Measurements from ENCODE around the gene HADH. TPM values are rescaled to one million over a fixed set of nuclear protein-coding genes. Genes with fewer than 3 reads are reported as not detected.

HADH gene
- total RNA-seq, 2 experiments from 2014 or later = 31.2 to 78.7 TPM

GRCh38 chr4:107987916-107988762 is 1.6 kb upstream of the HADH start:
- Histone ChIP-seq H3K9me2 (ENCODE audit: insufficient read depth, low read length) (no peaks in the 10 kb centered on the region), H3K4me1 (ENCODE audit: insufficient read depth, low read length, poor library complexity, severe bottlenecking) (peaks cover 29% of the 10 kb centered on the region), H3K36me3 (ENCODE audit: insufficient read depth, low read length) (no peaks in the 10 kb centered on the region), H3K4me2 (ENCODE audit: low read length) (peak overlapping the region; percentile 97), H3K4me3 (ENCODE audit: low read depth, low read length, poor library complexity, severe bottlenecking) (no peak overlapping the region), H3K9me3 (ENCODE audit: low read length) (no peaks in the 10 kb centered on the region), H3K27ac (ENCODE audit: low read depth, low read length, poor library complexity, severe bottlenecking) (no peak overlapping the region), H4K20me1 (ENCODE audit: insufficient read depth, low read length) (peaks cover 17% of the 10 kb centered on the region), H2AFZ (ENCODE audit: low read length) (peak overlapping the region; percentile 96), H3K79me2 (ENCODE audit: insufficient read depth, low read depth, low read length) (peaks cover 34% of the 10 kb centered on the region)
- no peak for DNase-seq (ENCODE audit: low spot score)
- intact Hi-C loops (cut with micrococcal nuclease; ENCODE audit: unreplicated experiment) = loop anchor here (2.0 kb wide), 2 partner anchors 47 to 55 kb away; no protein-coding TSS in a partner anchor
- CTCF ChIA-PET (ENCODE audit: unreplicated experiment) = no interaction called here
- POLR2A ChIA-PET = interaction anchor here (0.5 kb wide), 1 partner anchor 44 kb away, joined by 4 read pairs; no protein-coding TSS in a partner anchor
- BruUV-seq (replicated peaks) = no TSS peak
- TF ChIP-seq, protein P1, sequence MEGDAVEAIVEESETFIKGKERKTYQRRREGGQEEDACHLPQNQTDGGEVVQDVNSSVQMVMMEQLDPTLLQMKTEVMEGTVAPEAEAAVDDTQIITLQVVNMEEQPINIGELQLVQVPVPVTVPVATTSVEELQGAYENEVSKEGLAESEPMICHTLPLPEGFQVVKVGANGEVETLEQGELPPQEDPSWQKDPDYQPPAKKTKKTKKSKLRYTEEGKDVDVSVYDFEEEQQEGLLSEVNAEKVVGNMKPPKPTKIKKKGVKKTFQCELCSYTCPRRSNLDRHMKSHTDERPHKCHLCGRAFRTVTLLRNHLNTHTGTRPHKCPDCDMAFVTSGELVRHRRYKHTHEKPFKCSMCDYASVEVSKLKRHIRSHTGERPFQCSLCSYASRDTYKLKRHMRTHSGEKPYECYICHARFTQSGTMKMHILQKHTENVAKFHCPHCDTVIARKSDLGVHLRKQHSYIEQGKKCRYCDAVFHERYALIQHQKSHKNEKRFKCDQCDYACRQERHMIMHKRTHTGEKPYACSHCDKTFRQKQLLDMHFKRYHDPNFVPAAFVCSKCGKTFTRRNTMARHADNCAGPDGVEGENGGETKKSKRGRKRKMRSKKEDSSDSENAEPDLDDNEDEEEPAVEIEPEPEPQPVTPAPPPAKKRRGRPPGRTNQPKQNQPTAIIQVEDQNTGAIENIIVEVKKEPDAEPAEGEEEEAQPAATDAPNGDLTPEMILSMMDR (conservative IDR thresholded peaks at IDR 0.05; ENCODE audit: low read length) = no peak
- no peak for TF ChIP-seq EZH2phosphoT487 (IDR thresholded peaks at IDR 0.05; ENCODE audit: borderline replicate concordance, low read depth, low read length)

GRCh38 chr4:107988763-107989035 is 990 bp upstream of the HADH start:
- Histone ChIP-seq H3K4me2 (ENCODE audit: low read length) (peak overlapping the region; percentile 97), H3K79me2 (ENCODE audit: insufficient read depth, low read depth, low read length) (peaks cover 40% of the 10 kb centered on the region), H3K36me3 (ENCODE audit: insufficient read depth, low read length) (no peaks in the 10 kb centered on the region), H3K9me2 (ENCODE audit: insufficient read depth, low read length) (no peaks in the 10 kb centered on the region), H3K9me3 (ENCODE audit: low read length) (no peaks in the 10 kb centered on the region), H3K4me3 (ENCODE audit: low read depth, low read length, poor library complexity, severe bottlenecking) (peak overlapping the region; percentile 99), H2AFZ (ENCODE audit: low read length) (peak overlapping the region; percentile 96), H4K20me1 (ENCODE audit: insufficient read depth, low read length) (peaks cover 23% of the 10 kb centered on the region), H3K4me1 (ENCODE audit: insufficient read depth, low read length, poor library complexity, severe bottlenecking) (peaks cover 35% of the 10 kb centered on the region), H3K27ac (ENCODE audit: low read depth, low read length, poor library complexity, severe bottlenecking) (no peak overlapping the region)
- TF ChIP-seq, protein P1 (conservative IDR thresholded peaks at IDR 0.05; ENCODE audit: low read length) = no peak
- TF ChIP-seq EZH2phosphoT487 (IDR thresholded peaks at IDR 0.05; ENCODE audit: borderline replicate concordance, low read depth, low read length) = no peak
- no peak for DNase-seq (ENCODE audit: low spot score)
- intact Hi-C loops (cut with micrococcal nuclease; ENCODE audit: unreplicated experiment) = loop anchor here (2.0 kb wide), 2 partner anchors 46 to 56 kb away; no protein-coding TSS in a partner anchor
- ChIA-PET CTCF (ENCODE audit: unreplicated experiment) (no interaction called here), POLR2A (interaction anchor here (0.5 to 0.9 kb wide), 2 partner anchors 45 to 58 kb away, joined by 4 read pairs; no protein-coding TSS in a partner anchor)
- BruUV-seq (replicated peaks) = no TSS peak

DNA sequence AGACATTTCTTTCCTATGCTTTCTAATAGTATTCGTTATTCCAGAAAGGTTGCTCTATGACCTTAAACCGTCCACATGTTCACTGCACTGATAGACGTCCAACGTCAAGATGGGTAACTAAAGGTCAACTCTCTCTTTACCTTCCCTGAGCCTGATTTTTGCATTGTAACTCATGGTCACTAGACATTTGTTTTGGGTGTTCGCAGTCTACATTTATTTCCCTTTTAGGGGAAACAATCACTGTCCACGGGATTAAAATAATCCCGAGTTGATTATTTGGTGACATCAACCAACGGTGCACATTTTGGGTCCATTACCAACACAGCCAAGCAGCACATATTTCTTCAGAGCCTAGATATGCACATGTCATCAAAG is 540 bp upstream of the HADH start:
- ChIA-PET POLR2A (interaction anchor here (0.9 kb wide), 1 partner anchor 59 kb away, joined by 4 read pairs; no protein-coding TSS in a partner anchor), CTCF (ENCODE audit: unreplicated experiment) (no interaction called here)
- H4K20me1 ChIP-seq (ENCODE audit: insufficient read depth, low read length) = peaks cover 26% of the 10 kb centered on the region
- H3K4me2 ChIP-seq (ENCODE audit: low read length) = peak overlapping the region; percentile 97
- H3K4me1 ChIP-seq (ENCODE audit: insufficient read depth, low read length, poor library complexity, severe bottlenecking) = peaks cover 40% of the 10 kb centered on the region
- intact Hi-C loops (cut with micrococcal nuclease; ENCODE audit: unreplicated experiment) = loop anchor here (2.0 kb wide), 2 partner anchors 46 to 56 kb away; no protein-coding TSS in a partner anchor
- no peaks in the 10 kb centered on the region for H3K9me3 ChIP-seq (ENCODE audit: low read length)
- peaks cover 44% of the 10 kb centered on the region for H3K79me2 ChIP-seq (ENCODE audit: insufficient read depth, low read depth, low read length)
- H3K4me3 ChIP-seq (ENCODE audit: low read depth, low read length, poor library complexity, severe bottlenecking) = peak overlapping the region; percentile 99
- H3K27ac ChIP-seq (ENCODE audit: low read depth, low read length, poor library complexity, severe bottlenecking) = peak overlapping the region; percentile 29
- H3K9me2 ChIP-seq (ENCODE audit: insufficient read depth, low read length) = no peaks in the 10 kb centered on the region
- H3K36me3 ChIP-seq (ENCODE audit: insufficient read depth, low read length) = no peaks in the 10 kb centered on the region
- TSS peak; percentile 87 for BruUV-seq (replicated peaks)
- peak overlapping the region; percentile 96 for H2AFZ ChIP-seq (ENCODE audit: low read length)
- no peak for DNase-seq (ENCODE audit: low spot score)
- TF ChIP-seq, protein P1 (conservative IDR thresholded peaks at IDR 0.05; ENCODE audit: low read length) = no peak
- no peak for TF ChIP-seq EZH2phosphoT487 (IDR thresholded peaks at IDR 0.05; ENCODE audit: borderline replicate concordance, low read depth, low read length)
